ENCODE data around the gene PTCSC3. TPM values are rescaled to one million over a fixed set of nuclear protein-coding genes. Genes with fewer than 3 reads are reported as not detected.

Gene PTCSC3
- total and polyA plus RNA-seq, 2 experiments from 2014 or later = not detected

DNA sequence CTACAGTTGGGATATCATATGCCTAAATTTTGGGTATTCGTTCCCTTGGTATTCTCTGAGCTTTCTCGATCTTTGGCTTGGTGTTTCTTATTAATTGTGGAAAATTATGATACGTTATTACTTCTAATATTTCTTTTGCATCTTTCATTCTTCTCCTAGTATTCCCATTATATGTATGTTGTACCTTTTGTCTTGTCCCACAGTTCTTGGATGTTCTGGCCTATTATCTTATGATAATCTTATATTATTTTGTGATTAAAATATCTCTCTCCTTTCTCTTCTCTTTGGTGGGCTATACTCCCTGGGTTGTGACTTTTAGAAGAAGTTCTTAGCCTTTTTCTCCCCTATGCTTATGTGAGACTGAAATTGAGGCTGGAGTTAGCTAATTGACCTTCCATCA is 25.2 kb downstream of the PTCSC3 start:
- Histone ChIP-seq H3K27me3 (ENCODE audit: insufficient read depth) (no peaks in the 10 kb centered on the region), H4K20me1 (replicated peaks; ENCODE audit: insufficient read depth) (no peaks in the 10 kb centered on the region), H3K4me2 (no peak overlapping the region), H3K4me3 (no peak overlapping the region), H3K4me1 (ENCODE audit: insufficient read depth) (no peaks in the 10 kb centered on the region), H3F3A (replicated peaks; ENCODE audit: low read depth) (no peaks in the 10 kb centered on the region), H3K27ac (ENCODE audit: low read depth) (no peak overlapping the region), H3K79me2 (replicated peaks; ENCODE audit: insufficient read depth) (no peaks in the 10 kb centered on the region), H2AFZ (no peak overlapping the region), H3K36me3 (ENCODE audit: insufficient read depth) (peaks cover 6% of the 10 kb centered on the region; the same call in 1 of the 2 replicates), H3K9me2 (ENCODE audit: insufficient read depth) (no peaks in the 10 kb centered on the region)
- Mint-ChIP-seq H3K27me3 (ENCODE audit: insufficient read depth, low read depth, poor library complexity) (peaks cover 5% of the 10 kb centered on the region), H3K9me3 (peaks cover 32% of the 10 kb centered on the region), H3K27ac (no peak overlapping the region), H3K4me3 (no peak overlapping the region), H3K4me1 (peaks cover 4% of the 10 kb centered on the region), H3K36me3 (ENCODE audit: low read depth) (peaks cover 25% of the 10 kb centered on the region)
- TF ChIP-seq, protein P1, sequence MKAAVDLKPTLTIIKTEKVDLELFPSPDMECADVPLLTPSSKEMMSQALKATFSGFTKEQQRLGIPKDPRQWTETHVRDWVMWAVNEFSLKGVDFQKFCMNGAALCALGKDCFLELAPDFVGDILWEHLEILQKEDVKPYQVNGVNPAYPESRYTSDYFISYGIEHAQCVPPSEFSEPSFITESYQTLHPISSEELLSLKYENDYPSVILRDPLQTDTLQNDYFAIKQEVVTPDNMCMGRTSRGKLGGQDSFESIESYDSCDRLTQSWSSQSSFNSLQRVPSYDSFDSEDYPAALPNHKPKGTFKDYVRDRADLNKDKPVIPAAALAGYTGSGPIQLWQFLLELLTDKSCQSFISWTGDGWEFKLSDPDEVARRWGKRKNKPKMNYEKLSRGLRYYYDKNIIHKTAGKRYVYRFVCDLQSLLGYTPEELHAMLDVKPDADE (IDR thresholded peaks at IDR 0.05) = no peak
- TF ChIP-seq ZNF114 (CRISPR knock-in tag; IDR thresholded peaks at IDR 0.05) = no peak
- TF ChIP-seq, protein P2, sequence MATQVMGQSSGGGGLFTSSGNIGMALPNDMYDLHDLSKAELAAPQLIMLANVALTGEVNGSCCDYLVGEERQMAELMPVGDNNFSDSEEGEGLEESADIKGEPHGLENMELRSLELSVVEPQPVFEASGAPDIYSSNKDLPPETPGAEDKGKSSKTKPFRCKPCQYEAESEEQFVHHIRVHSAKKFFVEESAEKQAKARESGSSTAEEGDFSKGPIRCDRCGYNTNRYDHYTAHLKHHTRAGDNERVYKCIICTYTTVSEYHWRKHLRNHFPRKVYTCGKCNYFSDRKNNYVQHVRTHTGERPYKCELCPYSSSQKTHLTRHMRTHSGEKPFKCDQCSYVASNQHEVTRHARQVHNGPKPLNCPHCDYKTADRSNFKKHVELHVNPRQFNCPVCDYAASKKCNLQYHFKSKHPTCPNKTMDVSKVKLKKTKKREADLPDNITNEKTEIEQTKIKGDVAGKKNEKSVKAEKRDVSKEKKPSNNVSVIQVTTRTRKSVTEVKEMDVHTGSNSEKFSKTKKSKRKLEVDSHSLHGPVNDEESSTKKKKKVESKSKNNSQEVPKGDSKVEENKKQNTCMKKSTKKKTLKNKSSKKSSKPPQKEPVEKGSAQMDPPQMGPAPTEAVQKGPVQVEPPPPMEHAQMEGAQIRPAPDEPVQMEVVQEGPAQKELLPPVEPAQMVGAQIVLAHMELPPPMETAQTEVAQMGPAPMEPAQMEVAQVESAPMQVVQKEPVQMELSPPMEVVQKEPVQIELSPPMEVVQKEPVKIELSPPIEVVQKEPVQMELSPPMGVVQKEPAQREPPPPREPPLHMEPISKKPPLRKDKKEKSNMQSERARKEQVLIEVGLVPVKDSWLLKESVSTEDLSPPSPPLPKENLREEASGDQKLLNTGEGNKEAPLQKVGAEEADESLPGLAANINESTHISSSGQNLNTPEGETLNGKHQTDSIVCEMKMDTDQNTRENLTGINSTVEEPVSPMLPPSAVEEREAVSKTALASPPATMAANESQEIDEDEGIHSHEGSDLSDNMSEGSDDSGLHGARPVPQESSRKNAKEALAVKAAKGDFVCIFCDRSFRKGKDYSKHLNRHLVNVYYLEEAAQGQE (IDR thresholded peaks at IDR 0.05; ENCODE audit: unreplicated experiment) = no peak
- TF ChIP-seq, protein P3, sequence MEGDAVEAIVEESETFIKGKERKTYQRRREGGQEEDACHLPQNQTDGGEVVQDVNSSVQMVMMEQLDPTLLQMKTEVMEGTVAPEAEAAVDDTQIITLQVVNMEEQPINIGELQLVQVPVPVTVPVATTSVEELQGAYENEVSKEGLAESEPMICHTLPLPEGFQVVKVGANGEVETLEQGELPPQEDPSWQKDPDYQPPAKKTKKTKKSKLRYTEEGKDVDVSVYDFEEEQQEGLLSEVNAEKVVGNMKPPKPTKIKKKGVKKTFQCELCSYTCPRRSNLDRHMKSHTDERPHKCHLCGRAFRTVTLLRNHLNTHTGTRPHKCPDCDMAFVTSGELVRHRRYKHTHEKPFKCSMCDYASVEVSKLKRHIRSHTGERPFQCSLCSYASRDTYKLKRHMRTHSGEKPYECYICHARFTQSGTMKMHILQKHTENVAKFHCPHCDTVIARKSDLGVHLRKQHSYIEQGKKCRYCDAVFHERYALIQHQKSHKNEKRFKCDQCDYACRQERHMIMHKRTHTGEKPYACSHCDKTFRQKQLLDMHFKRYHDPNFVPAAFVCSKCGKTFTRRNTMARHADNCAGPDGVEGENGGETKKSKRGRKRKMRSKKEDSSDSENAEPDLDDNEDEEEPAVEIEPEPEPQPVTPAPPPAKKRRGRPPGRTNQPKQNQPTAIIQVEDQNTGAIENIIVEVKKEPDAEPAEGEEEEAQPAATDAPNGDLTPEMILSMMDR (conservative IDR thresholded peaks at IDR 0.05; ENCODE audit: low read depth in 2 of 2) = no peak
- TF ChIP-seq NANOG (IDR thresholded peaks at IDR 0.05; ENCODE audit: borderline replicate concordance) = no peak
- TF ChIP-seq, protein P4, sequence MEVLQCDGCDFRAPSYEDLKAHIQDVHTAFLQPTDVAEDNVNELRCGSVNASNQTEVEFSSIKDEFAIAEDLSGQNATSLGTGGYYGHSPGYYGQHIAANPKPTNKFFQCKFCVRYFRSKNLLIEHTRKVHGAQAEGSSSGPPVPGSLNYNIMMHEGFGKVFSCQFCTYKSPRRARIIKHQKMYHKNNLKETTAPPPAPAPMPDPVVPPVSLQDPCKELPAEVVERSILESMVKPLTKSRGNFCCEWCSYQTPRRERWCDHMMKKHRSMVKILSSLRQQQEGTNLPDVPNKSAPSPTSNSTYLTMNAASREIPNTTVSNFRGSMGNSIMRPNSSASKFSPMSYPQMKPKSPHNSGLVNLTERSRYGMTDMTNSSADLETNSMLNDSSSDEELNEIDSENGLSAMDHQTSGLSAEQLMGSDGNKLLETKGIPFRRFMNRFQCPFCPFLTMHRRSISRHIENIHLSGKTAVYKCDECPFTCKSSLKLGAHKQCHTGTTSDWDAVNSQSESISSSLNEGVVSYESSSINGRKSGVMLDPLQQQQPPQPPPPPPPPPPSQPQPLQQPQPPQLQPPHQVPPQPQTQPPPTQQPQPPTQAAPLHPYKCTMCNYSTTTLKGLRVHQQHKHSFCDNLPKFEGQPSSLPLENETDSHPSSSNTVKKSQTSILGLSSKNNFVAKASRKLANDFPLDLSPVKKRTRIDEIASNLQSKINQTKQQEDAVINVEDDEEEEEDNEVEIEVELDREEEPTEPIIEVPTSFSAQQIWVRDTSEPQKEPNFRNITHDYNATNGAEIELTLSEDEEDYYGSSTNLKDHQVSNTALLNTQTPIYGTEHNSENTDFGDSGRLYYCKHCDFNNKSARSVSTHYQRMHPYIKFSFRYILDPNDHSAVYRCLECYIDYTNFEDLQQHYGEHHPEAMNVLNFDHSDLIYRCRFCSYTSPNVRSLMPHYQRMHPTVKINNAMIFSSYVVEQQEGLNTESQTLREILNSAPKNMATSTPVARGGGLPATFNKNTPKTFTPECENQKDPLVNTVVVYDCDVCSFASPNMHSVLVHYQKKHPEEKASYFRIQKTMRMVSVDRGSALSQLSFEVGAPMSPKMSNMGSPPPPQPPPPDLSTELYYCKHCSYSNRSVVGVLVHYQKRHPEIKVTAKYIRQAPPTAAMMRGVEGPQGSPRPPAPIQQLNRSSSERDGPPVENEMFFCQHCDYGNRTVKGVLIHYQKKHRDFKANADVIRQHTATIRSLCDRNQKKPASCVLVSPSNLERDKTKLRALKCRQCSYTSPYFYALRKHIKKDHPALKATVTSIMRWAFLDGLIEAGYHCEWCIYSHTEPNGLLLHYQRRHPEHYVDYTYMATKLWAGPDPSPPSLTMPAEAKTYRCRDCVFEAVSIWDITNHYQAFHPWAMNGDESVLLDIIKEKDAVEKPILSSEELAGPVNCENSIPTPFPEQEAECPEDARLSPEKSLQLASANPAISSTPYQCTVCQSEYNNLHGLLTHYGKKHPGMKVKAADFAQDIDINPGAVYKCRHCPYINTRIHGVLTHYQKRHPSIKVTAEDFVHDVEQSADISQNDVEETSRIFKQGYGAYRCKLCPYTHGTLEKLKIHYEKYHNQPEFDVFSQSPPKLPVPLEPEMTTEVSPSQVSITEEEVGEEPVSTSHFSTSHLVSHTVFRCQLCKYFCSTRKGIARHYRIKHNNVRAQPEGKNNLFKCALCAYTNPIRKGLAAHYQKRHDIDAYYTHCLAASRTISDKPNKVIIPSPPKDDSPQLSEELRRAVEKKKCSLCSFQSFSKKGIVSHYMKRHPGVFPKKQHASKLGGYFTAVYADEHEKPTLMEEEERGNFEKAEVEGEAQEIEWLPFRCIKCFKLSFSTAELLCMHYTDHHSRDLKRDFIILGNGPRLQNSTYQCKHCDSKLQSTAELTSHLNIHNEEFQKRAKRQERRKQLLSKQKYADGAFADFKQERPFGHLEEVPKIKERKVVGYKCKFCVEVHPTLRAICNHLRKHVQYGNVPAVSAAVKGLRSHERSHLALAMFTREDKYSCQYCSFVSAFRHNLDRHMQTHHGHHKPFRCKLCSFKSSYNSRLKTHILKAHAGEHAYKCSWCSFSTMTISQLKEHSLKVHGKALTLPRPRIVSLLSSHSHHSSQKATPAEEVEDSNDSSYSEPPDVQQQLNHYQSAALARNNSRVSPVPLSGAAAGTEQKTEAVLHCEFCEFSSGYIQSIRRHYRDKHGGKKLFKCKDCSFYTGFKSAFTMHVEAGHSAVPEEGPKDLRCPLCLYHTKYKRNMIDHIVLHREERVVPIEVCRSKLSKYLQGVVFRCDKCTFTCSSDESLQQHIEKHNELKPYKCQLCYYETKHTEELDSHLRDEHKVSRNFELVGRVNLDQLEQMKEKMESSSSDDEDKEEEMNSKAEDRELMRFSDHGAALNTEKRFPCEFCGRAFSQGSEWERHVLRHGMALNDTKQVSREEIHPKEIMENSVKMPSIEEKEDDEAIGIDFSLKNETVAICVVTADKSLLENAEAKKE (CRISPR knock-in tag; IDR thresholded peaks at IDR 0.05) = no peak
- TF ChIP-seq STAT1 (IDR thresholded peaks at IDR 0.05; ENCODE audit: unreplicated experiment) = no peak
- no peak for TF ChIP-seq JUNB (IDR thresholded peaks at IDR 0.05; ENCODE audit: unreplicated experiment)
- TF ChIP-seq CREB1 (CRISPR knock-in tag; IDR thresholded peaks at IDR 0.05; ENCODE audit: low read depth) = no peak
- TF ChIP-seq EZH2 (IDR thresholded peaks at IDR 0.05; ENCODE audit: low read depth, unreplicated experiment) = no peak
- no peak for TF ChIP-seq POLR2AphosphoS5 (IDR thresholded peaks at IDR 0.05; ENCODE audit: low read depth)
- TF ChIP-seq EZH2phosphoT487 (IDR thresholded peaks at IDR 0.05; ENCODE audit: unreplicated experiment) = no peak
- TF ChIP-seq ZNF331 (CRISPR knock-in tag; IDR thresholded peaks at IDR 0.05; ENCODE audit: low read depth) = no peak
- DNase-seq (ENCODE audit: low spot score) (no peak), ATAC-seq (no peak)
